PC-3 (cell line): ENCODE data around the gene ARFIP1. TPM values are rescaled to one million over a fixed set of nuclear protein-coding genes. Genes with fewer than 3 reads are reported as not detected.

Experiments
- ATAC-seq: fragments of 200-7000 bp; cut with Tn5 transposase; 2 replicates; pipeline ENCODE4 v1.9.1; 2020; ENCODE audit warnings: mild to moderate bottlenecking, moderate library complexity
- BruUV-seq: library from RNA; stranded (reverse); fragments of 400-500 nt; replicated peaks from 2 replicates; lab custom pipeline; 2021; lab: Mats Ljungman, UMichigan
- CTCF ChIA-PET: fragments of 300-600 bp; sonication (Branson Sonifier 250); formaldehyde crosslinking; loops from one replicate; lab custom pipeline; 2022; ENCODE audit warnings: antibody characterized with exemption; lab: Charles Lee
- POLR2A ChIA-PET: fragments of 300-600 bp; sonication (Branson Sonifier 250); formaldehyde crosslinking; loops from one replicate; lab custom pipeline; 2022; ENCODE audit warnings: antibody characterized with exemption; ENCODE audit not compliant: unreplicated experiment; lab: Charles Lee
- DNase-seq: peaks from one replicate; pipeline ENCODE4 v3.0.0-alpha.2; 2015
- H2AFZ ChIP-seq: fragments of 300-600 bp; sonication (generic); 2 replicates; pipeline ENCODE4 v1.6.0; 2016; ENCODE audit warnings: antibody characterized with exemption, low read length
- H3F3A ChIP-seq: fragments of 300-600 bp; sonication (generic); one replicate; pipeline ENCODE4 v1.6.0; 2017; ENCODE audit warnings: antibody characterized with exemption, low read length, control low read depth, mild to moderate bottlenecking; ENCODE audit not compliant: unreplicated experiment
- H3K27ac ChIP-seq: fragments of 300-600 bp; sonication (generic); 2 replicates; pipeline ENCODE4 v1.5.1; 2016; ENCODE audit warnings: mild to moderate bottlenecking, low read length
- H3K27me3 ChIP-seq: fragments of 300-600 bp; sonication (generic); 2 replicates; pipeline ENCODE4 v1.6.1; 2016; ENCODE audit warnings: low read length, mixed read lengths
- H3K36me3 ChIP-seq: fragments of 300-600 bp; sonication (generic); 2 replicates; pipeline ENCODE4 v1.6.1; 2016; ENCODE audit warnings: low read depth, mixed run types, low read length, mixed read lengths
- H3K4me1 ChIP-seq: fragments of 300-600 bp; sonication (generic); 2 replicates; pipeline ENCODE4 v1.5.1; 2016; ENCODE audit warnings: low read length; ENCODE audit not compliant: insufficient read depth
- H3K4me2 ChIP-seq: fragments of 300-600 bp; sonication (generic); 2 replicates; pipeline ENCODE4 v1.6.0; 2016; ENCODE audit warnings: low read length
- H3K4me3 ChIP-seq: fragments of 300-600 bp; sonication (generic); 2 replicates; pipeline ENCODE4 v1.5.1; 2016; ENCODE audit warnings: mild to moderate bottlenecking, low read length, mixed read lengths
- H3K79me2 ChIP-seq: fragments of 300-600 bp; sonication (generic); 2 replicates; pipeline ENCODE4 v1.6.1; 2017; ENCODE audit warnings: low read length, mixed read lengths
- H3K9ac ChIP-seq: fragments of 300-600 bp; sonication (generic); 2 replicates; pipeline ENCODE4 v1.6.0; 2016; ENCODE audit warnings: mild to moderate bottlenecking, low read length
- H3K9me2 ChIP-seq: fragments of 300-600 bp; sonication (generic); replicated peaks from 2 replicates; pipeline ENCODE4 v1.6.1; 2016; ENCODE audit warnings: mixed run types, low read length, mixed read lengths
- H3K9me3 ChIP-seq: fragments of 300-600 bp; sonication (generic); 2 replicates; pipeline ENCODE4 v1.6.1; 2016; ENCODE audit warnings: low read length, mixed read lengths
- H4K20me1 ChIP-seq: fragments of 300-600 bp; sonication (generic); 2 replicates; pipeline ENCODE4 v1.6.1; 2016; ENCODE audit warnings: low read length, mixed read lengths
- EZH2 ChIP-seq: fragments of 300-600 bp; sonication (generic); IDR thresholded peaks from one replicate; pipeline ENCODE4 v1.6.1; 2017; ENCODE audit warnings: antibody characterized with exemption, mild to moderate bottlenecking, low read length; ENCODE audit not compliant: unreplicated experiment
- EZH2phosphoT487 ChIP-seq: fragments of 300-600 bp; sonication (generic); IDR thresholded peaks from 2 replicates; pipeline ENCODE4 v1.6.1; 2018; ENCODE audit warnings: mild to moderate bottlenecking, antibody characterized with exemption, low read length, borderline replicate concordance
- intact Hi-C: fragments of 100-400 bp; cut with micrococcal nuclease; formaldehyde crosslinking; loops from 2 replicates; pipeline ENCODE4 v1.9.0; 2023
- total RNA-seq: library from RNA; depleted of rRNA; stranded (reverse); fragments of >200 nt; gene quantifications from 2 replicates; pipeline ENCODE4 v1.2.3, GENCODE V29; 2014
- TF ChIP-seq, protein P1 (sequence below): fragments of 300-600 bp; sonication (generic); conservative IDR thresholded peaks from 2 replicates; pipeline ENCODE4 v1.5.1; 2017; ENCODE audit warnings: antibody characterized with exemption, low read depth, mild to moderate bottlenecking, low read length

ARFIP1 gene
- total RNA-seq, 1 experiment from 2014 or later = 23.5 TPM

DNA sequence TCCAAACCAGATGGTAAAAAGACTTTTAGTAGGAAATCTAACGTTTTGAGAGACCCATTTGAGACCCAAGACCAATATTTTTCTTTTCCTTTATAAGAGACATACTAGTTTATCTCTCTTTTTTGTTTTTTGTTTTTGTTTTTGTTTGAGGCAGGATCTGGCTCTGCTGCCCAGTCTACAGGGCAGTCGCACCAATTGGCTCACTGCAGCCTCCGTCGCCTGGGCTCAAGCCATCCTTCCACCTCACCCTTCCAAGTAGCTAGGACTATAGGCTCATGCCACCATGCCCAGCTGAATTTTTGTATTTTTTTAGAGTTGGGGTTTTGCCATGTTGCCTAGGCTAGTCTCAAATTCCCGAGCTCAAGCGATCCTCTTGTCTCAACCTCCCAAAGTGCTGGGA lies 79.2 kb downstream of the ARFIP1 start:
- H3K9me2 ChIP-seq = no peaks in the 10 kb centered on the region
- H3K4me3 ChIP-seq = no peak overlapping the region
- H3K9ac ChIP-seq = no peak overlapping the region
- TF ChIP-seq EZH2phosphoT487 (no peak), EZH2 (no peak)
- TF ChIP-seq, protein P1, sequence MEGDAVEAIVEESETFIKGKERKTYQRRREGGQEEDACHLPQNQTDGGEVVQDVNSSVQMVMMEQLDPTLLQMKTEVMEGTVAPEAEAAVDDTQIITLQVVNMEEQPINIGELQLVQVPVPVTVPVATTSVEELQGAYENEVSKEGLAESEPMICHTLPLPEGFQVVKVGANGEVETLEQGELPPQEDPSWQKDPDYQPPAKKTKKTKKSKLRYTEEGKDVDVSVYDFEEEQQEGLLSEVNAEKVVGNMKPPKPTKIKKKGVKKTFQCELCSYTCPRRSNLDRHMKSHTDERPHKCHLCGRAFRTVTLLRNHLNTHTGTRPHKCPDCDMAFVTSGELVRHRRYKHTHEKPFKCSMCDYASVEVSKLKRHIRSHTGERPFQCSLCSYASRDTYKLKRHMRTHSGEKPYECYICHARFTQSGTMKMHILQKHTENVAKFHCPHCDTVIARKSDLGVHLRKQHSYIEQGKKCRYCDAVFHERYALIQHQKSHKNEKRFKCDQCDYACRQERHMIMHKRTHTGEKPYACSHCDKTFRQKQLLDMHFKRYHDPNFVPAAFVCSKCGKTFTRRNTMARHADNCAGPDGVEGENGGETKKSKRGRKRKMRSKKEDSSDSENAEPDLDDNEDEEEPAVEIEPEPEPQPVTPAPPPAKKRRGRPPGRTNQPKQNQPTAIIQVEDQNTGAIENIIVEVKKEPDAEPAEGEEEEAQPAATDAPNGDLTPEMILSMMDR = no peak
- H3K4me2 ChIP-seq = no peak overlapping the region
- no peaks in the 10 kb centered on the region for H4K20me1 ChIP-seq
- ATAC-seq (no peak), DNase-seq (no peak)
- CTCF ChIA-PET = no interaction called here
- no peak overlapping the region for H2AFZ ChIP-seq
- no peaks in the 10 kb centered on the region for H3K36me3 ChIP-seq
- POLR2A ChIA-PET = no interaction called here
- intact Hi-C loops = no loop called here
- no peak overlapping the region for H3K27ac ChIP-seq
- H3K4me1 ChIP-seq = peaks cover 6% of the 10 kb centered on the region; the same call in 1 of the 2 replicates
- H3K9me3 ChIP-seq = no peaks in the 10 kb centered on the region
- no TSS peak for BruUV-seq
- no peaks in the 10 kb centered on the region for H3K79me2 ChIP-seq
- H3F3A ChIP-seq = no peaks in the 10 kb centered on the region
- H3K27me3 ChIP-seq = no peaks in the 10 kb centered on the region

DNA sequence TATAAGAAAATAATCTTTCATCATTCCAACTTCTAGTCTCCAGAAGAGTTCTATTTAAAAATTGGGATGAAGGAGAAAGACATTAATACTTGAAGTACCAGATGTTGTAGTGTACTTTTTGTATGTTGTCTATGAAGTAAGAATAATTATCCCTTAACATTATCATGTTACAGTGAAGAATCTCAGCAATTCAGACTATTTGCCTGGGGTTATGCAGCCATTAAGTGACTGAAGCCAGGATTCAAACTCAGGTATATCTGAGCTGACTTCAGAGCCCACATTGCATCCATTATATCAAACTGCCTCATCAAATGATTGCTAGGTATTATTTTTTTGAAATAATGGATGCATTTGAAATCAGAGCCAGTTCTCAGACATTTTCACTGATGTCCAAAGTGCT lies 80.3 kb downstream of the ARFIP1 start:
- Histone ChIP-seq H3K27me3 (no peaks in the 10 kb centered on the region), H3F3A (no peaks in the 10 kb centered on the region), H3K4me3 (no peak overlapping the region), H3K4me2 (no peak overlapping the region), H3K27ac (no peak overlapping the region), H3K4me1 (peaks cover 6% of the 10 kb centered on the region; the same call in 1 of the 2 replicates), H4K20me1 (no peaks in the 10 kb centered on the region), H2AFZ (no peak overlapping the region), H3K79me2 (no peaks in the 10 kb centered on the region), H3K9ac (no peak overlapping the region), H3K9me3 (no peaks in the 10 kb centered on the region), H3K9me2 (no peaks in the 10 kb centered on the region), H3K36me3 (no peaks in the 10 kb centered on the region)
- CTCF ChIA-PET = no interaction called here
- intact Hi-C loops = loop anchor here (5.0 kb wide), 1 partner anchor 42 kb away; no protein-coding TSS in a partner anchor
- DNase-seq (no peak), ATAC-seq (no peak)
- BruUV-seq = no TSS peak
- no peak for TF ChIP-seq EZH2
- TF ChIP-seq, protein P1 = no peak
- TF ChIP-seq EZH2phosphoT487 = no peak
- POLR2A ChIA-PET = no interaction called here

DNA sequence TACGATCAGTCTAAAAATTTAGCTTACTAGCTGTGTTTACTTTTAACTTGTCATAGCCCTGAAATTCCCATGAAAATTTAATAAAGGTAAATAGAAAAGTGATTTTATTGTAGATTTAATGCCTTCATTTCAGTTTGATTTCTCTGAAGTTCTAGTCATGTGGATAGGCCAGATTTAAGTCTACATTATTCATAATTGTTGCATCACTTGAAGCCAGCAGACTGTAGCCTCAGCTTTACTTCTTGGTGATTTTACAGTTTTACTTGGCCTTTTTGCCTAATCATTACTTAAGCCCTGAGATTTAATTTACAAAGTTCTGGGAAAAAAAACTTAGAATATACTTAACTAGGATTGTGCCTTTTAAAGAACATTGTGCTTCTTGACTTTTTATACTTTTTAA lies 82.9 kb downstream of the ARFIP1 start:
- peak; percentile 28 for DNase-seq
- H3K4me1 ChIP-seq = peaks cover 6% of the 10 kb centered on the region; the same call in 1 of the 2 replicates
- ChIA-PET CTCF (no interaction called here), POLR2A (no interaction called here)
- ATAC-seq = peak; percentile 89
- no peaks in the 10 kb centered on the region for H3K79me2 ChIP-seq
- no peak overlapping the region for H3K4me2 ChIP-seq
- H2AFZ ChIP-seq = no peak overlapping the region
- no peak overlapping the region for H3K27ac ChIP-seq
- H3K9me3 ChIP-seq = no peaks in the 10 kb centered on the region
- no peaks in the 10 kb centered on the region for H3K9me2 ChIP-seq
- no peak overlapping the region for H3K4me3 ChIP-seq
- no peaks in the 10 kb centered on the region for H4K20me1 ChIP-seq
- intact Hi-C loops = loop anchor here (5.0 kb wide), 1 partner anchor 40 kb away; no protein-coding TSS in a partner anchor
- TF ChIP-seq EZH2phosphoT487 = no peak
- TF ChIP-seq, protein P1 = no peak
- TF ChIP-seq EZH2 = no peak
- no peak overlapping the region for H3K9ac ChIP-seq
- H3F3A ChIP-seq = no peaks in the 10 kb centered on the region
- no peaks in the 10 kb centered on the region for H3K27me3 ChIP-seq
- no peaks in the 10 kb centered on the region for H3K36me3 ChIP-seq
- no TSS peak for BruUV-seq
